ENCODE data around the gene PRKG2. TPM values are rescaled to one million over a fixed set of nuclear protein-coding genes. Genes with fewer than 3 reads are reported as not detected.

PRKG2 gene
- total and polyA plus RNA-seq, 7 experiments from 2014 or later: 0.19 to 3.4 (median 1.5) TPM

DNA sequence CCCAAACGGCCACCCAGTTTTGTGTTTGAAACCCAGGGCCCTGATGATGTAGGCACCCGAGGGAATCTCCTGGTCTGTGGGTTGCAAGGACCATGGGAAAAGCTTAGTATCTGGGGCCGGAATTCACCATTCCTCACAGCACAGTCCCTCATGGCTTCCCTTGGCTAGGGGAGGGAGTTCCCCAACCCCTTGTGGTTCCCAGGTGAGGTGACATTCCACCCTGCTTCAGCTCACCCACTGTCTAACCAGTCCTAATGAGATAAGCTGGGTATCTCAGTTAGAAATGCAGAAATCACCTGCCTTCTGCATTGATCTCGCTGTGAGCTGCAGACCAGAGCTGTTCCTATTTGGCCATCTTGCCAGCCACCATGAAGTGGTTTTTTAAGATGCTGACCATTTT is 84.0 kb downstream of the PRKG2 start:
- H3K4me3 ChIP-seq (ENCODE audit: low read length): no peak overlapping the region
- ChIA-PET CTCF (interaction anchor here (0.6 kb wide), 1 partner anchor 68 kb away, joined by 3 read pairs; no protein-coding TSS in a partner anchor), POLR2A (no interaction called here)
- Mint-ChIP-seq H3K36me3 (peaks cover 0 to 6% (median 0%) of the 10 kb centered on the region in 5 donors), H3K27me3 (peaks cover 0 to 21% (median 0%) of the 10 kb centered on the region in 5 donors), H3K4me3 (no peak overlapping the region), H3K27ac (no peak overlapping the region), H3K9me3 (peaks cover 0 to 10% (median 0%) of the 10 kb centered on the region in 11 donors), H3K4me1 (no peaks in the 10 kb centered on the region)
- DNase-seq (no peak), ATAC-seq (no peak)
- H3K4me1 ChIP-seq (ENCODE audit: control insufficient read depth in 2 of 2, insufficient read depth in 2 of 2, low read length in 2 of 2): no peaks in the 10 kb centered on the region
- no peak overlapping the region for H3K27ac ChIP-seq (ENCODE audit: low read depth, low read length)
- no peaks in the 10 kb centered on the region for H3K9me3 ChIP-seq (ENCODE audit: control insufficient read depth in 2 of 3, low read length in 3 of 3)
- H3K36me3 ChIP-seq (ENCODE audit: control insufficient read depth in 2 of 3, insufficient read depth in 3 of 3, low read length in 3 of 3): no peaks in the 10 kb centered on the region
- no peaks in the 10 kb centered on the region for H3K27me3 ChIP-seq (ENCODE audit: control insufficient read depth in 2 of 2, insufficient read depth in 2 of 2, low read length in 2 of 2)
- intact Hi-C loops (cut with micrococcal nuclease): no loop called here

DNA sequence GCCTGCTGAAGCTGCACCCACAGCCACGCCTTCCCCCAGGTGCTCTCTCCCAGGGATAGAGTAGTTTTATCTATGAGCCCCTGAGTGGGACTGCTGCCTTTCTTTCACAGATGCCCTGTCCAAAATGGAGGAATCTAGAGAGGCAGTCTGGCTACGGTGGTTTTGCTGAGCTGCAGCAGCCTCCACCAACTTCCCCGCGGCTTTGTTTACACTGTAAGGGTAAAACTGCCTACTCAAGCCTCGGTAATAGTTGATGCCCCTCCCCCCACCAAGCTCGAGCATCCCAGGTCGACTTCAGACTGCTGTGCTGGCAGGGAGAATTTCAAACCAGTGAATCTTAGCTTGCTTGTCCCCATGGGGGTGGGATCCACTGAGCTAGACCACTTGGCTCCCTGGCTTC is 84.5 kb downstream of the PRKG2 start:
- ATAC-seq (no peak), DNase-seq (no peak)
- peaks cover 0 to 10% (median 0%) of the 10 kb centered on the region in 11 donors for H3K9me3 Mint-ChIP-seq
- CTCF ChIA-PET: interaction anchor here (0.6 kb wide), 1 partner anchor 67 kb away, joined by 3 read pairs; no protein-coding TSS in a partner anchor
- no peaks in the 10 kb centered on the region for H3K4me1 Mint-ChIP-seq
- H3K4me3 Mint-ChIP-seq: no peak overlapping the region
- intact Hi-C loops (cut with micrococcal nuclease): no loop called here
- no peak overlapping the region for H3K27ac Mint-ChIP-seq
- no peak overlapping the region for H3K27ac ChIP-seq (ENCODE audit: low read depth, low read length)
- H3K36me3 Mint-ChIP-seq: peaks cover 0 to 6% (median 0%) of the 10 kb centered on the region in 5 donors
- H3K36me3 ChIP-seq (ENCODE audit: control insufficient read depth in 2 of 3, insufficient read depth in 3 of 3, low read length in 3 of 3): no peaks in the 10 kb centered on the region
- no peaks in the 10 kb centered on the region for H3K4me1 ChIP-seq (ENCODE audit: control insufficient read depth in 2 of 2, insufficient read depth in 2 of 2, low read length in 2 of 2)
- H3K27me3 Mint-ChIP-seq: peaks cover 0 to 22% (median 0%) of the 10 kb centered on the region in 5 donors
- no peak overlapping the region for H3K4me3 ChIP-seq (ENCODE audit: low read length)
- no peaks in the 10 kb centered on the region for H3K9me3 ChIP-seq (ENCODE audit: control insufficient read depth in 2 of 3, low read length in 3 of 3)
- H3K27me3 ChIP-seq (ENCODE audit: control insufficient read depth in 2 of 2, insufficient read depth in 2 of 2, low read length in 2 of 2): no peaks in the 10 kb centered on the region
- POLR2A ChIA-PET: no interaction called here

DNA sequence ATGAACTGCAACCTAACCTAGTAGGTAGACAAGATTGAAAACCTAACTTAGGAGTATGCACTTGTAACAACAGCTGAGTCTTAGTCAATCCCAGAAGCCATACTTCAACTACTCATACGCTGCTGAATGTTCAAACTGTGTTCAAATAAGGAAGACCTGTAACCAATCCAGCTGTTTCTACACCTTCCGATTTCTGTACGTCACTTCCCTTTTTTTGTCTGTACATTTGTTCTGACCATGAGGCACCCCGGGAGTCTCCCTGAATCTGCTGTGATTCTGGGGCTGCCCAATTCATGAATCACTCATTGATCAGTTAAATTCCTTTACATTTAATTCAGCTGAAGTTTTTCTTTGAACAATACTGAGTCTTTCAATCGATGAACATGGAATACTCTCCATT is 95.0 kb downstream of the PRKG2 start:
- ChIA-PET CTCF (no interaction called here), POLR2A (no interaction called here)
- Mint-ChIP-seq H3K4me3 (no peak overlapping the region), H3K27me3 (peaks cover 0 to 7% (median 0%) of the 10 kb centered on the region in 5 donors), H3K4me1 (peaks cover 0 to 2% (median 0%) of the 10 kb centered on the region in 7 donors), H3K36me3 (no peaks in the 10 kb centered on the region), H3K9me3 (peaks cover 0 to 7% (median 0%) of the 10 kb centered on the region in 11 donors), H3K27ac (no peak overlapping the region)
- H3K36me3 ChIP-seq (ENCODE audit: control insufficient read depth in 2 of 3, insufficient read depth in 3 of 3, low read length in 3 of 3): no peaks in the 10 kb centered on the region
- H3K4me3 ChIP-seq (ENCODE audit: low read length): no peak overlapping the region
- no peak for ATAC-seq
- intact Hi-C loops (cut with micrococcal nuclease): no loop called here
- H3K27ac ChIP-seq (ENCODE audit: low read depth, low read length): no peak overlapping the region
- DNase-seq: no peak
- H3K27me3 ChIP-seq (ENCODE audit: control insufficient read depth in 2 of 2, insufficient read depth in 2 of 2, low read length in 2 of 2): no peaks in the 10 kb centered on the region
- no peaks in the 10 kb centered on the region for H3K4me1 ChIP-seq (ENCODE audit: control insufficient read depth in 2 of 2, insufficient read depth in 2 of 2, low read length in 2 of 2)
- no peaks in the 10 kb centered on the region for H3K9me3 ChIP-seq (ENCODE audit: control insufficient read depth in 2 of 3, low read length in 3 of 3)

DNA sequence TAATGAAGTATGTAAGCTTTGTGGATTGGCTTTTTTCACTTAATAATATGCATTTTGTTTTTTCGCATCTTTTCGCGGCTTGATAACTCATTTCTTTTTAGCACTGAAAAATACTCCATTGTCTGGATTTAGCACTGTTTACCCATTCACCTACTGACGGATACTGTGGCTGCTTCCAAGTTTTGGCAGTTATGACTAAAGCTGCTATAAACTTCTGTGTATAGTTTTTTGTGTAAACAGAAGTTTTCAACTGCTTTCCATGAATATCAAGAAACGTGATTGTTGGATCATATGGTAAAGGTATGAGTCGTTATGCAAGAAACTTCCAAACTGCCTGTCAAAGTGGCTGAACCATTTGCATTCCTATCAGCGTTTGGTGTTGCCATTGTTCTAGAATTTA is 96.9 kb downstream of the PRKG2 start:
- no peaks in the 10 kb centered on the region for H3K4me1 ChIP-seq (ENCODE audit: control insufficient read depth in 2 of 2, insufficient read depth in 2 of 2, low read length in 2 of 2)
- Mint-ChIP-seq H3K36me3 (no peaks in the 10 kb centered on the region), H3K27me3 (peaks cover 0 to 7% (median 0%) of the 10 kb centered on the region in 5 donors), H3K4me1 (peaks cover 0 to 8% (median 0%) of the 10 kb centered on the region in 7 donors), H3K27ac (no peak overlapping the region), H3K4me3 (no peak overlapping the region), H3K9me3 (peaks cover 0 to 3% (median 0%) of the 10 kb centered on the region in 11 donors)
- H3K4me3 ChIP-seq (ENCODE audit: low read length): no peak overlapping the region
- no peaks in the 10 kb centered on the region for H3K27me3 ChIP-seq (ENCODE audit: control insufficient read depth in 2 of 2, insufficient read depth in 2 of 2, low read length in 2 of 2)
- DNase-seq (no peak), ATAC-seq (no peak)
- ChIA-PET CTCF (no interaction called here), POLR2A (no interaction called here)
- H3K36me3 ChIP-seq (ENCODE audit: control insufficient read depth in 2 of 3, insufficient read depth in 3 of 3, low read length in 3 of 3): no peaks in the 10 kb centered on the region
- H3K9me3 ChIP-seq (ENCODE audit: control insufficient read depth in 2 of 3, low read length in 3 of 3): no peaks in the 10 kb centered on the region
- no peak overlapping the region for H3K27ac ChIP-seq (ENCODE audit: low read depth, low read length)
- intact Hi-C loops (cut with micrococcal nuclease): no loop called here

DNA sequence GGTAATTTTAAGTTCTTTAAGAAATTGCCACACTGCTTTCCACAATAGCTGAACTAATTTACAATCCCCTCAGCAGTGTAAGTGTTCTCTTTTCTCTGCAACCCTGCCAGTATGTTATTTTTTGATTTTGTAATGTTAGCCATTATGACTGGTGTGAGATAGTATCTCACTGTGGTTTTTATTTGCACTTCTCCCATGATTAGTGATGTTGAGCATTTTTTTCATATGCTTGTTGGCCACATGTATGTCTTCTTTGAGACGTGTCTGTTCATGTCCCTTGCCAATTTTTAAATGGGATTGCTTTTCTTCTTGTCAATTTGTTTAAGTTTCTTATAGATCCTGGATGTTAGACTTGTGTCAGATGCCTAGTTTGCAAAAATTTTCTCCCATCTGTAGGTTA is 98.5 kb downstream of the PRKG2 start:
- Mint-ChIP-seq H3K36me3 (no peaks in the 10 kb centered on the region), H3K4me3 (no peak overlapping the region), H3K4me1 (peaks cover 0 to 12% (median 2%) of the 10 kb centered on the region in 7 donors), H3K27ac (no peak overlapping the region), H3K9me3 (peaks cover 0 to 3% (median 0%) of the 10 kb centered on the region in 11 donors), H3K27me3 (peaks cover 0 to 5% (median 0%) of the 10 kb centered on the region in 5 donors)
- Histone ChIP-seq H3K4me3 (ENCODE audit: low read length) (no peak overlapping the region), H3K4me1 (ENCODE audit: control insufficient read depth in 2 of 2, insufficient read depth in 2 of 2, low read length in 2 of 2) (no peaks in the 10 kb centered on the region), H3K27ac (ENCODE audit: low read depth, low read length) (no peak overlapping the region), H3K9me3 (ENCODE audit: control insufficient read depth in 2 of 3, low read length in 3 of 3) (no peaks in the 10 kb centered on the region), H3K36me3 (ENCODE audit: control insufficient read depth in 2 of 3, insufficient read depth in 3 of 3, low read length in 3 of 3) (no peaks in the 10 kb centered on the region), H3K27me3 (ENCODE audit: control insufficient read depth in 2 of 2, insufficient read depth in 2 of 2, low read length in 2 of 2) (no peaks in the 10 kb centered on the region)
- intact Hi-C loops (cut with micrococcal nuclease): no loop called here
- ATAC-seq (no peak), DNase-seq (no peak)
- ChIA-PET CTCF (no interaction called here), POLR2A (no interaction called here)

DNA sequence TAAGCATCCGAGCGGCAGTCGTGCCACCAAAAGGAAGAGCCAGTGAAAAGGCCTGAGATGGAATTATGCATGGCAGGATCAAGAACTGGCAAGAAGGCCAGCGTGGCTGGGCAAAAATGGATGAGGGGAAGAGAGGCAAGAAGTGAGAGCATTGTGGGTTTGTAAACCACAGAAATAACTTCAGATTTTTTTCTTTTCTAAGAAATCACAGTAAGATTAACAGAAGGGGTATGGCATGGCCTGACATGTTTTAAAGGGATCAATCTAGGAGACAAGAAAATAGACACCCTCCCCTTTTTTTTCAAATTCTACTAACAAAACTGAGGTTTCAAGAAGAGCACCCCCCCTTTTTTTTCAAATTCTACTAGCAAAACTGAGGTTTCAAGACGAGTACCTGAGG is 102.0 kb downstream of the PRKG2 start:
- intact Hi-C loops (cut with micrococcal nuclease): no loop called here
- DNase-seq (no peak), ATAC-seq (no peak)
- H3K36me3 Mint-ChIP-seq: no peaks in the 10 kb centered on the region
- no peak overlapping the region for H3K27ac Mint-ChIP-seq
- ChIA-PET POLR2A (no interaction called here), CTCF (no interaction called here)
- H3K9me3 Mint-ChIP-seq: no peaks in the 10 kb centered on the region
- no peaks in the 10 kb centered on the region for H3K36me3 ChIP-seq (ENCODE audit: control insufficient read depth in 2 of 3, insufficient read depth in 3 of 3, low read length in 3 of 3)
- H3K4me3 ChIP-seq (ENCODE audit: low read length): no peak overlapping the region
- peaks cover 0 to 12% (median 2%) of the 10 kb centered on the region in 7 donors for H3K4me1 Mint-ChIP-seq
- H3K4me3 Mint-ChIP-seq: no peak overlapping the region
- H3K27me3 ChIP-seq (ENCODE audit: control insufficient read depth in 2 of 2, insufficient read depth in 2 of 2, low read length in 2 of 2): no peaks in the 10 kb centered on the region
- H3K4me1 ChIP-seq (ENCODE audit: control insufficient read depth in 2 of 2, insufficient read depth in 2 of 2, low read length in 2 of 2): no peaks in the 10 kb centered on the region
- no peak overlapping the region for H3K27ac ChIP-seq (ENCODE audit: low read depth, low read length)
- no peaks in the 10 kb centered on the region for H3K9me3 ChIP-seq (ENCODE audit: control insufficient read depth in 2 of 3, low read length in 3 of 3)
- H3K27me3 Mint-ChIP-seq: no peaks in the 10 kb centered on the region

DNA sequence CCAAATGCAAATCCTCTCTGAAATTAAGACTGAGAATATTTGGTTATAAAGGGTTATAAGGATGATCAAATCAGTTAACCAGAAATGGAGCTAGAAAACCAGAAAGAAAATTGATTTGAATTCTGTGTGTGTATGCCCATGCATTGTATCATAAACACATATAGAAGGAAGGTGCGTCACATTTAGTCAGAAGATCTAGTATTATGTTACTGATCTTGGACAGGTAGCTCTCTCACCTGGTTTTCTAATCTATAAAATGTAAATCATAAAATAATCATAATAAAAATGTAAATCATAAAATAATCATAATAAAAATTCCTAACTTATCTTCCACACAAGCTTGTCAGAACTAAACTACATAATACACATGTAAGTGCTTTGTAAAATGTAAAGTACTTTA is 105.7 kb downstream of the PRKG2 start:
- POLR2A ChIA-PET: interaction anchor here (0.6 kb wide), 1 partner anchor 303 kb away, joined by 4 read pairs; no protein-coding TSS in a partner anchor
- H3K9me3 Mint-ChIP-seq: peaks cover 0 to 5% (median 0%) of the 10 kb centered on the region in 11 donors
- intact Hi-C loops (cut with micrococcal nuclease): no loop called here

More for the DNA sequence above, 105.7 kb downstream of the PRKG2 start:
- no peaks in the 10 kb centered on the region for H3K36me3 ChIP-seq (ENCODE audit: control insufficient read depth in 2 of 3, insufficient read depth in 3 of 3, low read length in 3 of 3)
- ATAC-seq: no peak
- DNase-seq: no peak
- Mint-ChIP-seq H3K27me3 (no peaks in the 10 kb centered on the region), H3K27ac (no peak overlapping the region), H3K36me3 (peaks cover 0 to 5% (median 0%) of the 10 kb centered on the region in 5 donors), H3K4me3 (no peak overlapping the region), H3K4me1 (peaks cover 0 to 12% (median 2%) of the 10 kb centered on the region in 7 donors)
- no peaks in the 10 kb centered on the region for H3K4me1 ChIP-seq (ENCODE audit: control insufficient read depth in 2 of 2, insufficient read depth in 2 of 2, low read length in 2 of 2)
- H3K4me3 ChIP-seq (ENCODE audit: low read length): no peak overlapping the region
- no peaks in the 10 kb centered on the region for H3K27me3 ChIP-seq (ENCODE audit: control insufficient read depth in 2 of 2, insufficient read depth in 2 of 2, low read length in 2 of 2)
- no peak overlapping the region for H3K27ac ChIP-seq (ENCODE audit: low read depth, low read length)
- H3K9me3 ChIP-seq (ENCODE audit: control insufficient read depth in 2 of 3, low read length in 3 of 3): no peaks in the 10 kb centered on the region
- CTCF ChIA-PET: interaction anchor here (0.5 kb wide), 1 partner anchor 40 kb away, joined by 3 read pairs; no protein-coding TSS in a partner anchor
